ENCODE results near the gene EEF1G.

DNA sequence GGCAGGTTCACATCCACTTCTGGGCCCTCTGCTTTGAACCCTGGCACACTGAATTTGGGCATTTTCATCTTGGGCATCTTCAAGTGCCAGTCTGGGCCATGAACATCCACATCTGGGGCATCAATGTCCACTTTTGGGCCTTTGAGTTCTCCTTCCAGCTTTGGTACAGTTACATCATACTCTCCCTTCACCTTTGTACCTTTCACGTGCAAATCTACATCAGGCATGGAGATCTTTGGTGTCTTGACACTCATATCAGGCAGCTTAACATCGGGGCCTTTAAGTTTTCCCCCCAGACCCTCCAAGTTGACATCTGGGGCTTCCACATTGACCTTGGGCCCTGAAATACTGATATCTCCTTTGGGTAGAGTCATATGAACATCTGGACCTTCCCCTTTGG is 41.6 kb downstream of the EEF1G start:
- TF ChIP-seq, protein P1, sequence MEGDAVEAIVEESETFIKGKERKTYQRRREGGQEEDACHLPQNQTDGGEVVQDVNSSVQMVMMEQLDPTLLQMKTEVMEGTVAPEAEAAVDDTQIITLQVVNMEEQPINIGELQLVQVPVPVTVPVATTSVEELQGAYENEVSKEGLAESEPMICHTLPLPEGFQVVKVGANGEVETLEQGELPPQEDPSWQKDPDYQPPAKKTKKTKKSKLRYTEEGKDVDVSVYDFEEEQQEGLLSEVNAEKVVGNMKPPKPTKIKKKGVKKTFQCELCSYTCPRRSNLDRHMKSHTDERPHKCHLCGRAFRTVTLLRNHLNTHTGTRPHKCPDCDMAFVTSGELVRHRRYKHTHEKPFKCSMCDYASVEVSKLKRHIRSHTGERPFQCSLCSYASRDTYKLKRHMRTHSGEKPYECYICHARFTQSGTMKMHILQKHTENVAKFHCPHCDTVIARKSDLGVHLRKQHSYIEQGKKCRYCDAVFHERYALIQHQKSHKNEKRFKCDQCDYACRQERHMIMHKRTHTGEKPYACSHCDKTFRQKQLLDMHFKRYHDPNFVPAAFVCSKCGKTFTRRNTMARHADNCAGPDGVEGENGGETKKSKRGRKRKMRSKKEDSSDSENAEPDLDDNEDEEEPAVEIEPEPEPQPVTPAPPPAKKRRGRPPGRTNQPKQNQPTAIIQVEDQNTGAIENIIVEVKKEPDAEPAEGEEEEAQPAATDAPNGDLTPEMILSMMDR (conservative IDR thresholded peaks at IDR 0.05; ENCODE audit: low read depth, low read length): no peak
- no peak for TF ChIP-seq EZH2 (IDR thresholded peaks at IDR 0.05; ENCODE audit: low read length, unreplicated experiment)
